ENCODE results near the gene SMYD3.

SMYD3 gene

DNA sequence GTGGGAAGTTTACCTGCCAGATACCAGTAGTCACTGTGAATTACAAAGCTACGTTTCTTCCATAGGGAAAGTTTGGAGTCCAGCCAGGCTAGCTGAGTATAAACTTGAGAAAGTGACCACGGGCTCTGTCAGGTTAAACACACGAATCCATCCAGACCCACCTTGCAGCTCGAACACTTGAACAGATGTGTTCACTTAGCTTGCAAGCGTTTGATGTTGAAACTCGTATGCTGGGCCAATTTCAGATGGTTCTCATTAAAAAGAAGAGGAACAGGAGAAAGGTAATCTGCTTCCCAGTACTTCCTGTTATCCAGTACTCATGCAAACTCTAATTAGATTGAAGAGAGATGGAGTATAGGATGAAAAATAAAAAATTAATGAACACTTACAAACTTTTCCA, 636.4 kb downstream of the SMYD3 start:
- no peak for DNase-seq (ENCODE audit: low spot score)

DNA sequence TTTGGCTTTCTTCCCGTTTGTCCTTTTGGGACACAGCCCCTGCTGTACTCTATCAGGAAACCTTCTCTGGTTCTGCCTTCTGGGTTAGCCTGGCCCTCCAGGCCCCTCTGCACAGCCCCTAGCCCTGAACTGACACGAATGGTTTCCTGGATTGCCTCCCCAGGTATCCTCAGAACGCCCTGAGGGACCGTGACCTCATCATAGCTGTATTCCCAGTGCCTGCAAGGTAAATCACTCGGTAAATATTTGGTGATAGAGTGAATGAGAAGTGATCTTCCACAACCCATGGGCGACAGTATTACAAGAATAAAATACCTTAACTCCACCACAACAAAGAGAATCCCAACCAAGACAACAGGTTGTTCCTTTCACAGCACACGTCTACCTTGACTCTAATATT, 637.2 kb downstream of the SMYD3 start:
- no peak for DNase-seq (ENCODE audit: low spot score)

DNA sequence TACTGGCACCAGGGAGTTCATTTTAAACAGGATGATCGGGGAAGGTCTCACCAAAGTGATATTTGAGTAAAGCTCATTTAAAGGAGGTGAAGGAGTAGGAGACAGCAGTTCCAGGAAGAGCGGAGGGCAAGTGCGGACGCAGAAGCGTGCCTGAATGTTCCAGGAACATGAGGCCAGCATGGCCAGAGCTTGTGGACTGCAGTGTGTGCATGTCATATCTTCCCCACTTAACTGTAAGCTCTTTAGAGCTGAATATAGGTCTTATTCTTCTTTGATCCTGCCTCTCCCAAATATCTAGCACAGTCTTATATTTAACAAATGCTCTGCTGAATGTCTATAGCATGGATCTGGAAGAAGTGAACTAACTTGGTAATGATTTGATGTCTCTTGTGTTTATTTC, 639.3 kb downstream of the SMYD3 start:
- no peak for DNase-seq (ENCODE audit: low spot score)

DNA sequence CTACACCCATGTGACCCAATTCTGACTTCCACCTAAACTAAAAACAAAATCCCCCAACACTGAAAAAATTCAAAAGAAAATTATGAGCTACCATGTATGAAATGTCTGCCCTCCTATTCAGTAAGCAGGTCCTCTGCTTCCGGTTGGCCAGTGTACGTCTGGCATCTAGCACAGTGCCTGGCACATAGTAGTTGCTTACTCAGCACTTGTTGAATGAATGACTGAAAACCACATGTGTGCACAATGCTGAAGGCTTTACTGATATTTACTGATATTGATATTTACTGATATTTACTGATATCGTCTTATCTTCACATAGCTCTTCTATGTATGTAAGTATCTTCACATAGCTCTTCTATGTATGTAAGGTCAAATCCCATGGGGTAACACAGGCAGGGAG, 642.2 kb downstream of the SMYD3 start:
- DNase-seq (ENCODE audit: low spot score): no peak

DNA sequence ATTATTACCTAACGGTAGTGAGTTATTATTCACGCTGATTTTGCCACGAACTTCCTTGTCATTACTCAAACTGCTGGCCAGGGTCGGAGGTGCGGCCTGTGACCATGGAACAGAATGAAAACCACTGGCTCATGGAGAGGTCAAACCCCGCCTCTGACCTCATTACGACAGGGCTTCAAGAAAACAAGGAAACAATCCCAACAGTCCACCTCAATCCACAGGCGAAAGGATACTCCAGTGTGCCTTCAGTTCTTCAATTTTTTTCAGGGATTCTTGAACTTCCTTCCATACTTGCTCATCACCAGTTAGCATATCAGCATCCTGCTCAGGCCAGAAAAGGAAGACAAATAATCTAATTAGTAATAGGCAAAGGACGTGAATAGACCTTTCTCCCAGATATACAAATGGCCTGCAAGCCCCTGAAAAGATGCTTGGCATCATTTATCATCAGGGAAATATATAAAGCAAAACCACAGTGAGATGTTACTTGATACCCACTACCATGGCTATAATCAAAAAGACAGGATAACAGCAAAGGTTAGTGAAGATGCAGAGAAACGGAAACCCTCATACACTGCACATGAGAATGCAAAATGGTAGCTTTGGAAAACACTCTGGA, 643.4 kb downstream of the SMYD3 start:
- no peak for DNase-seq (ENCODE audit: low spot score)

DNA sequence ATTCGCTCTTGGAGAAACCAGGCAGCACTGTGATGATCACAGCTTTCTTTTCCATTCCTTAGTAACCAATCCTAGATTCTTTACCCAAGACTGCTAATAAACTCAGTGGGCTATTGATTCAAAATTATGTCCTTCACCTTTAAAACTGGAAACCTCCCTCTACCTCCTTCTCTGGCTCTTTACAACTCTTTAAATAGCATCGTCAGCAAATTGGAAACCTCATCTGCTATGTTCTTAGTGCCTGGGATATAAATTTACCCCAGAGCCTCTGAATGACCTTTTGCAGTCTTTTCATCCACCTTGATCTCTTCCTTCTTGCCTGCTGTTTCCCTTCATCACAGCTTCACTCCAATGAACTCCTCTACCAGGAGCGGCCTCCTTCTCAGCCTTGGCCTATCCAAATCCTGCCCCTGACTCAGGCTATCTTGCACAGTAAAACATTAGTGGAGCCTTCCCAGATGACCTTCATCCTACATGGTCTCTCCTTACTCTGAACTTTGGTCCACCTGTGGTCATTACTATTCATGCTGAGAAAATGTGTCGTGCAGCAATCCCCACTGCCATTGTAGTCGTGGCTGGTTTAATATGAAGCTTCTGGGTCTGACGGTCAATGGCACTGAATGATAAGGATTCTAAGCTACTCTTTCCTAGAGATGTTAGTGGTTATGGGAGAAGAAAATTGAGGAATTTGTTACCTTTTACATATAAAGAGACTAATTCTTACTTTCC, 644.1 kb downstream of the SMYD3 start:
- no peak for DNase-seq (ENCODE audit: low spot score)

DNA sequence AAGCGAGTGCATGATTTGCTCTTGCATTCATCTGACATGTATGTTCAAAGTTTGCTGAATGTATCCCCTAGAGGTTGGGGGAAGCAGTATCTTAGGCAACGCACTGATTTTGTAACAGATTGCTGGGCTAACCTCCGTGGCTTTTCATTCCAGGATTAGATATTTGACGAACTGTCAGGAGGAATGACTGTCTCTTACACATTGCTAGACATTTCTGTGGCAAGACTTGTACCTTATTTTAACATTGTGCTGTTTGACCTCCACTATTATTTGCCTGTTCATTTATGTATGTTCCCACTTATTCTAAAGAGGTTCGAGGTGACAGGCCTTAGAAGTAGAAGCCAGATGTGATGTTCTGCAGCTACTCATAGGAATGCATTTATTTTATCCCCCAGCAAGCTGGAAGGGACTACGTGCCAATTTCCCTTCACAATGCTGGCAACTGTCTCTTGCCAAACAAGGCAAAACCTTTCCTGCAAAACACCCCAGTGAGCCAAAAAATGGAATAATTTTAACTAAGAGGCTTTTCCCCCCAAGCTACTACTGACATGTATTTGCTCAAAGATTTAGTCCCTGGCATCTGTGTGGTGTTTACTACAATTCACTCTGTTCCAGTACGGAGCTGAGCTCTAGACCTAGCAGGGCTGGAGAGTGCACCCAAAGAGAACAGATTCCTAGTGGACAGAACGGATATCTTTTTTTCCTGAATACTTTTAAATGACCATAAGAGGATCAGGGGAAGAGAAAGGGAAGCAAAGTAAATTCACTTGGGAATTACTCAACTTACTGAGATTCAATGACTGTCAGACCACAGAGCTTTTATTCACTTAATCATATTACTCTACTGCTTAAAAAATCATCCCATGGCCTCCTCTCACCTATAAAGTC, 646.2 kb downstream of the SMYD3 start:
- peak; percentile 42 for DNase-seq (ENCODE audit: low spot score)

DNA sequence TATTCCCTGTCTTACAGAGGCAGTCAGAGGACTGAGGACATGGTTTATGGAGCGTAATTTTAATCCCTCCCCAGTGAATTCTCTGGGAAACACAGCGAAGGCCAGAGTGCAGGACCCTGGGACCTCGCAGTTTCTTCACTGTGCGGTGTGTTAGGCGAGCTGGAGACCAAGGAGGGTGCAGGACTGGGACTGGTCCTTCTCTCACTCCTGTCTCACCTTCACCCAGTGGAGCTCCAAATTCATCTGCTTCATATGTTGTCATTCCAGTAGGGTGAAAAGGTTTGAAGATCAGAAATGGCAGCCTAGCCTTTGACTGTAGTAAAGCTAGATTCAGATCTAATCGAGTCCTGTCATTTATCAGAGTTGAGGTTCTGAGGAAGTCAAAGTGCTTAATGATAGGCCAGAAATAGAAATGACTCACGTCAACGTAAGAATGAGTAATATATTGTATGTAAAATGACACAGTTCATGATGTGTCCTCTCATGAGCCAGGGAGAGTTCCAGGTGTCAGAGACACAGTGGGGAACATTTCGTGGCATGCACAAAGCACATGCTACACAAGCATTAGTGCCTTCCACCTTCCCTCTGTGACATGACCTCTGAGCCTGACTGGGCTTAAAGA, 647.5 kb downstream of the SMYD3 start:
- DNase-seq (ENCODE audit: low spot score): no peak

DNA sequence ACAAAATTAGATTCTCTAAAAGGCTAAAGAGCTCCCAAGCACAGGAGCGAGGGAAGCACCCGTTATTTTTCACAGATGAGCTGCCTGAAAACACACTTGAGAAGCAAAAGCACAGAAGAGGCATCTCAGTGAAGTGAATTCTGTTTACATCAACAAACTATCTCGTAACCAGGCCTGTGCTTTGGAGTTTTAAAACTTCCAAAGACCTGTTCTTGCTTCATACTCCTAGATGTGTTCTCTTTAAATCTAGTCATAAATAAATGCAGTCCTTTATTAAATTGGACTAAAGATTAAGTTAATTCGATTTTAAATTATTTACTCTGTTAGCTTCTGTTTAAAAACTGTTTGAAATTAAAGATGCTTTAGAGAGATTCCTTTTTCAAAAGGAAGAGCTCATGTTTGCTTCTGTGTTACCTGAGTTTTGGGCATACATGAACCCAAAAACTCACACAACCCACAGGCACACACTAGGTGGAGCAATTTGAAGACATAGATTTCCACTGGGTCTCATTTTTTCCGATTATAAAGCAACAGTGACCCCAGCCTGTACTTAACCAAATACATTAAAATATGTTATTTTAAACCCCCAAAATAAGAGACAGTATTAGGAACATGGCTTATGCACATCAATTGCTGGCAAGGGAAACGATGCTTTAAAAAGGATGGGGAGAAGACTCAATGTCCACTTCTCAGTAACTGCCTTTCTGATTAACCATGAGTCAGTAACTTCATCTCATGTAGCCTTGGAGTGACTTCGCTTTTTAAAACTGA, 648.2 kb downstream of the SMYD3 start:
- no peak for DNase-seq (ENCODE audit: low spot score)

DNA sequence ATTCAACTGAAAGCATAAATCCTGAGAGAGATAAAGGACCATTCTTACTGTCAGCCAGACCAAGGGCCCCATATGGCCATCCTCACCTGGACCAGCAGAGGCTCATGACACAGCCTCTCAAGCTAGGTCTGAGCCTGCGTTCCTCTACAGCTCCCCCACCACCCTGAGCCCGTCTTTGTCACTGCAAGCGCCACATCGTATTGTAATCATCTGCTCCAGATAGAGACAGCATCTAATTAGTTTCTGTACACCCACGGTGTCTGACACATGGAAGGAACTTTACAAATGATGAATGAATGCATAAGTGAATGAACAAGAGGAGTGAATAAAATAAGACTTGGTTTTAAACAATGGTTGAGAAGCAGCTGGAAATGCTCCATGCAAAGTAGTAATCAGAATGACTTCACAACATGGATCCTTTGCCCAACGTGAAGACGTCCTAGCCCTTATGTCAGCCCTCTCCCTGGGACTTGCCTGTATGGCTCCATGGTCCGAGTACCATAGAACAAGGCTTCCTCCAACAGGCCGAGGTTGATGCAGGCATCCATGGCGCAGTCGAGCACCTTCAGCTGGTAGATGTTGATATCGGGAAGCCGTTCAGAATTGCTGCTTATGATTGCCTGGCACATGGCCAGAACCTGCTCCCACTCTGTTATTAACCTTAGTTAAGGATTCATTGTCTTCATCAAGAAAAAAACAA, 648.9 kb downstream of the SMYD3 start:
- no peak for DNase-seq (ENCODE audit: low spot score)

DNA sequence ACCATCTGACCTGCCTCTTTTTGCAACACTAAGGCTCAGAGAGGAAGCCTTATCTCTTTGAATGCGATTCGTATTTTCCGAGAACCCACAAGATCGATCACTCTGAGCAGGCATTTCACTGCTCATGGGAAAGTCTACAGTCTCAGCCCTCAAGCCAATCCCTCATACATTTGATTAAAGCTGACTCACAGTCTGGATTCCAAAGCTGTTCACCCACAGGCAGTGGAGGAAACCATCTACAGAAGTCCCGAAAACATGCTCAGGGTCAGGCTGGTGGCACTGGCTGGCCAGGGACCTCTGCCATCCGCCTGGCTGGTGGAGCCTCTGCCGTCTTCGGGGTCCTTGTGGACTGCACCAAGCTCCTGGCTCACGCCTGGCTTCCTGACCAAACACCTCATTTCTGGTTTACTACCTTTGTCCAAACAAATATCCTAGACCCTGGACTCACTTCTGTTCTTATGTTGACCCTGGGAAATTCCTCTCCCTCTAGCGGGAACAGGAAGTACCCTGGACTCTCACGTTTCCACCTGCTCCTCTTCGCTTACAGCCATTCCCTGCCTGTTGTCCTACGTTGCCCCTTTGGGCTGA, 650.0 kb downstream of the SMYD3 start:
- peak; percentile 72 for DNase-seq (ENCODE audit: low spot score)

DNA sequence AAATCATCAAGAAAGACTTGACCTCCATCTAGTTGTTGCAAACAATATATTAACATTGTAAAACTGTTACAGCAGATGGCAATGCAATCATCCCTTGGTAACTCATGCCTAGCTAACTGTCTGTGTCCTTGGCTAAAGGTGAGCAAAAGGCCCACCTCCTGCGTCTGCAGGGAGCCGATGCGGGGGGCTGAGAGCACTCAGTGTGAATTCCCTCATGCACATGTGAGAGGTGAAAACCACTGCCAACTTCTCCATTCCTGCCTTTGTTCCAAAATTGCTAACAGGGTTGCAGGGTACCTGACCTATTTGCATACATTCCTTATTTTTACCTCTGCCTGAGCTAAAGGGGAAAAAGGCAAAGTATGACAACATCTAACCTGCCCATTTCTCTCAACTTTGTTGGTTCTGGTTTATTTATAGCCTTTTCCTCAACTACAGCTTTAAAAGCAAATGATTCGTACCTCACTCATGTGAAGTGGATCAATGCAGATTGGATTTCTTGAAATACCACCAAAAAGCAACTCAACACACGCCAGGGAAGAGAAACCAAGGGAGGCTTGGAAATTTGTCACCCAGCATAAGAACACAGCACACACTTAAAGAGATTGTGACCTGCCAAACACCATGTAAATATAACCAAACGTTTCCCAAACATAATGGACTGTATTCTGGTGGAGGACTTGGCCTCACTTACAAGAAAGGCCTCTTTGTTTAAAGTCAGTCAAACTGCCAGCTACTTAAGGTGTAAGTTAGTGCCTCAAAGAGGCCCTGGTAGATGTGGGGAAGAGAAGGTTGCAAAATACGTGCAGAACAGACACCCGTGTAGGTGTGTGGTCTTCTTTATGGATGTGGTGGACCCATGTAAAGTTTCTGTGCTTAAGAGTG, 651.0 kb downstream of the SMYD3 start:
- DNase-seq (ENCODE audit: low spot score): no peak

DNA sequence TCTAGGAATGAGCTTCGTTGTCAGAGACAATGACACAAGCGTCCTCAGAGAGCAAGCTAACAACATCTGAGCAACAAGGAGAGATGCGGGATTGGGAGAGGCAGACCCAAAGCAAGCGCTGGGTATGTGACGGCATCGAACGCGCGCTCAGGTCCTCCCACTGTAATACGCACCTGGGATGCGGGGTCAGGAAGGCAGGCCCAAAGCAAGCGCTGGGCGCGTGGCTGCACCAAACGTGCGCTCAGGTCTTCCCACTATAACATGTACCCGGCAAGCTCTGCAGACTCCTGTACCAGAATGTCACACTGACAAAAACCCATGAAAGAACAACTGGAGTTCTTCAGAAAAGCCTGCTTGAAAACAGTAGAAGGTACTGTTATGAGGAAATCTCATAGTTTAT, 653.8 kb downstream of the SMYD3 start:
- DNase-seq (ENCODE audit: low spot score): no peak

DNA sequence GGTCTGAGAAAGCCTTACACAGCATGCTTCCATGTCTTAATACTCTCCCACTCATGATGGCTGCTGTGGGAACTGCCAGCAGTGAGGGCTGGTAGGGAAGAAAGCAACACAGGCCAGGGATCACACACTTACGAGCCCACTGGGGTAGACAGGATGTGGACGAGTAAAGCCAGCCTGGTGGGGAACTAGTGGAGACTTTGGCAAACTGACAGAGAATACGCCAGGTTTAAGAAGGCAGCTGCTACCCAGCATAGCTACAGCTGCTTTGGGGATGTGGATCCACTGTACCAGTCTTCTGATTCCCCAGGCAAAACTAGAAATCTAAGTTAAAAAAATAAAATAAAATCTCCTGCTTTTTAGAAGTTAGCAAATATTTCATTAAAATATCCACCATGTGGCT, 664.0 kb downstream of the SMYD3 start:
- no peak for DNase-seq (ENCODE audit: low spot score)

DNA sequence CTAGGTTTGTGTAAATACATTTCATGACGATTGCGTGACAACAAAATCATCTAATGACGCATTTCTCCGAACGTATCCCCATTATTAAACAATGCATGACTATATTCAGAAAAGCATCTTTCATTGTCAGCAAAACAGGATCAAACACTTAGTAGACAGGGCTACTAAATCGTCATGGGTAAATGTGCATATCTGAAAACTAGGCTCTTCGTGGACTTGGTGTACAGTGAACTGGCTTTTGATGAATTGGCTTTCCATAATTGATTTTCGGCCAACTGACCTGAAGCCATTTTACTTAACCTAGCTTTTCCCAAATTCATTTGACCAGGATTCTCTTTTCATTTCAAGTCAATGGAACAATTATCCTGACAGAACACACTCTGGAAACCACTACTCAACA, 665.0 kb downstream of the SMYD3 start:
- DNase-seq (ENCODE audit: low spot score): no peak

DNA sequence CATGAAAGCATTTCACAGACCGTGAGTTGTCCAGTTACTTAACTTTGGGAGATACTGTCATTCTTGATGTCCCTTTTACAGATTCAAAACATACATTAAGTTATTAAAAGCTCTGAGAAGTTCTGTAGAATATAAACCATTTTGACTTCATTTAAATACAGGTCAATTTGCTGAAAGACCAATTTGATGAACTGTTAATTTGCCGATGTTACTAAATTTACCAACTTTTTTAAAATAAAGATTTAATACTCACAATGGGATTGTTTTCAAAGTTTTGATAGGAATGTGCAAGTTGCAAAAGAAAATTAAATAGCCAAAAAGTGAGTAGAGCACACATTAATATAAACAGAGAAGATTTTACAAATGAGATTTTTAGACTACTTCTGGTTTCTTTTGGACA, 666.1 kb downstream of the SMYD3 start:
- no peak for DNase-seq (ENCODE audit: low spot score)

DNA sequence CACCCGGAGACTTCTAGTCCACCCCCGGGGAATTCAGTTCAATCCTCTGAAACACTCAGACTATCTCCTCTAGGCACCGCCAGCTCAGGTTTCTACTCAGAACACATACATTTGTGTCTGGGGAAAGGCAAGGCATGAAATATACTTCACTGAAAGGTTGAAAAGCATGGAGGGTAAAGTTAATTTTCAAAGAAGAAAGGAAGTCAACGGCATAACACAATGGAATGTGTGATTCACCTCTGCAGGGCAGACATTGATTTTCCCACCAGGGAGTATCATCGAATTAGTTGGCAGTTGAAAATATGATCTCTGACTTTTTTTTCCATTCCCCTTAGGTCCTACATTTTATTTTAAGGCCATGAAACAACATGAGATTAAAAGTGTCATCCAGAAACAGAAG, 669.4 kb downstream of the SMYD3 start:
- peak; percentile 65 for DNase-seq (ENCODE audit: low spot score)

DNA sequence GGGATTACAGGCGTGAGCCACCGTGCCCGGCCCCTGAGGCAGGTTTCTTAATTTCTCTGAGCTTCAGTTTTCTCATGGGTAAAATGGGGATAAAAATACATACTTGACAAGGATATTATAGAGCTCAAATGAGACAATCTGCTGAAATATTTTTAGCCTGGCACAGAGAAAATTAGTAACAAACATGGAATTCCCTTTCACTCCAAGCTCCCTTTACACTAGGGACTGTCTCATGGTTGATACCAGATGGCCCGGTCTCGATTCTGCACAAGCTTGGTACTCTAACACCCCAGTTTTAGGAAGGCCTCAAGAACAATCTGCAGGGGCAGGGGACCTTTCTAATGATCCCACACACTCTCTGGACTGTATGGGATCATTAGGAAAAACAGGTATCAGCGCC, 671.7 kb downstream of the SMYD3 start:
- DNase-seq (ENCODE audit: low spot score): peak; percentile 38

DNA sequence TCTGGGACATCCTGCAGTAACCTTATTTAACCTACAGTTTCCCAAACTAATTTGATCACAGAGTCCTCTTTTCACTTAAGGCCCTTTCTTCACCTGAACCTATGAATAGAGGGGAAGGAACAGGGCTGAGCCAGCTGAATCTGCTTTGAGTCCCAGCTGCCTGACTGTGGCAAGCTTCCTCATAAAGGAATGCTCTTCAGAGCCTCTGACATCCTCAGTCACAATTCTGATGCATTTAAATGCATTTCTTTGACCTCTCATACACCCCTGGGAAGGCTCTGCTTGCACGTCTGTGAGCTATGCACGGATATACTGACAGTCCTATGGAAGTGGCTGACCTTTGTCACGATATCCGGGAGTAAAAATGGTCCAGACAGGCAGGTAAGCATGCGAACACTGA, 673.1 kb downstream of the SMYD3 start:
- no peak for DNase-seq (ENCODE audit: low spot score)

All from AG20443 (cell line).